Astrocyte (in vitro differentiated cells and primary cell): ENCODE measurements around the gene RAG1. TPM values are rescaled to one million over a fixed set of nuclear protein-coding genes. Genes with fewer than 3 reads are reported as not detected.

Source experiments
- DNase-seq: peaks from one replicate; pipeline ENCODE4 v3.0.0-alpha.2; 2010; ENCODE audit warnings: low read depth
- FAIRE-seq: peaks from 2 replicates; lab custom pipeline; 2011; peaks lifted over from hg19 to GRCh38; lab: Jason Lieb, UNC
- H2AFZ ChIP-seq: 2 replicates; pipeline ENCODE4 v1.6.0; 2012; ENCODE audit warnings: low read depth, low read length, inconsistent platforms
- H3K27ac ChIP-seq: 2 replicates; pipeline ENCODE4 v1.5.1; 2011; ENCODE audit warnings: low read depth, low read length, inconsistent platforms
- H3K27me3 ChIP-seq: 2 replicates; pipeline ENCODE4 v1.6.0; 2011; ENCODE audit warnings: low read length, inconsistent platforms; ENCODE audit not compliant: insufficient read depth
- H3K36me3 ChIP-seq: 2 replicates; pipeline ENCODE4 v1.5.1; 2011; ENCODE audit warnings: low read length, inconsistent platforms; ENCODE audit not compliant: insufficient read depth
- H3K4me1 ChIP-seq: 2 replicates; pipeline ENCODE4 v1.5.1; 2011; ENCODE audit warnings: low read length, inconsistent platforms; ENCODE audit not compliant: insufficient read depth
- H3K4me2 ChIP-seq: 2 replicates; pipeline ENCODE4 v1.6.0; 2012; ENCODE audit warnings: low read length, inconsistent platforms
- H3K4me3 ChIP-seq: 2 replicates; pipeline ENCODE4 v1.5.1; 2011; ENCODE audit warnings: low read depth, mild to moderate bottlenecking, low read length, inconsistent platforms; ENCODE audit not compliant: insufficient read depth
- H3K79me2 ChIP-seq: 2 replicates; pipeline ENCODE4 v1.6.0; 2012; ENCODE audit warnings: mild to moderate bottlenecking, low read length, inconsistent platforms; ENCODE audit not compliant: insufficient read depth
- H3K9ac ChIP-seq: 2 replicates; pipeline ENCODE4 v1.6.0; 2012; ENCODE audit warnings: mild to moderate bottlenecking, low read length, inconsistent platforms
- H3K9me3 ChIP-seq: 2 replicates; pipeline ENCODE4 v1.5.1; 2012; ENCODE audit warnings: low read depth, mild to moderate bottlenecking, low read length, inconsistent platforms; ENCODE audit not compliant: insufficient read depth
- H4K20me1 ChIP-seq: 2 replicates; pipeline ENCODE4 v1.6.0; 2012; ENCODE audit warnings: low read length, inconsistent platforms; ENCODE audit not compliant: insufficient read depth
- H3K27ac Mint-ChIP-seq: one replicate; pipeline ENCODE4 v1.8.0; 2021; ENCODE audit warnings: mild to moderate bottlenecking, mixed read lengths; ENCODE audit not compliant: unreplicated experiment
- H3K27me3 Mint-ChIP-seq: one replicate; pipeline ENCODE4 v1.8.0; 2021; ENCODE audit warnings: low read depth, mixed read lengths; ENCODE audit not compliant: unreplicated experiment
- H3K36me3 Mint-ChIP-seq: one replicate; pipeline ENCODE4 v1.8.0; 2021; ENCODE audit warnings: low read depth, mixed read lengths; ENCODE audit not compliant: unreplicated experiment
- H3K4me1 Mint-ChIP-seq: one replicate; pipeline ENCODE4 v1.8.0; 2021; ENCODE audit warnings: low read depth, mixed read lengths; ENCODE audit not compliant: unreplicated experiment
- H3K4me3 Mint-ChIP-seq: one replicate; pipeline ENCODE4 v1.8.0; 2021; ENCODE audit warnings: mild to moderate bottlenecking, moderate library complexity, mixed read lengths; ENCODE audit not compliant: unreplicated experiment
- H3K9me3 Mint-ChIP-seq: one replicate; pipeline ENCODE4 v1.8.0; 2021; ENCODE audit warnings: mild to moderate bottlenecking, mixed read lengths; ENCODE audit not compliant: unreplicated experiment
- EZH2 ChIP-seq: IDR thresholded peaks from 2 replicates; pipeline ENCODE4 v1.6.1; 2012; ENCODE audit warnings: mild to moderate bottlenecking, low read length, inconsistent platforms; ENCODE audit not compliant: insufficient read depth
- total RNA-seq: library from RNA; stranded (reverse); gene quantifications from 2 replicates; pipeline ENCODE4 v1.2.1, GENCODE V29; 2021
- TF ChIP-seq, protein P1 (sequence below): IDR thresholded peaks from 2 replicates; pipeline ENCODE4 v1.5.1; 2011; ENCODE audit warnings: low read depth, mild to moderate bottlenecking, inconsistent platforms, low read length, moderate library complexity; ENCODE audit not compliant: insufficient read depth

The RAG1 gene
- total RNA-seq, 1 donor from 2014 or later, result 3.2 TPM

DNA sequence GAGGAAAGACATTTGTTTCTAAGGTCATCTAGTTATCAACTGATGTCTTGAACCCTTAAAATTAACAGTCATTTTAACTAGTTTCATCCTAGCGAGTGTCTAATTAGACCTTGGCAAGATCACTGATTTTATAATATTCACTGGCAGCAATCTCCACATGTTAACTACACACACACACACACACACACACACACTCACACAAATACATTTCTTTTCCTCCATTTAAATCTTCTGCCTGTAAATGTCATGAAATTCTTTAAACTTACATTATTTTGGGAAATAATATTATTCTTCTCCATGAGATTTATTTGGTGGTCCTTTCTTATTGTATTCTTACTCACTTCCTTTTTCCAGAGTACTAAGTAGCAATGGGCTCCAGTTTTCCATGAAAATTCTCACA, 23.6 kb downstream of the RAG1 start:
- TF ChIP-seq, protein P1, sequence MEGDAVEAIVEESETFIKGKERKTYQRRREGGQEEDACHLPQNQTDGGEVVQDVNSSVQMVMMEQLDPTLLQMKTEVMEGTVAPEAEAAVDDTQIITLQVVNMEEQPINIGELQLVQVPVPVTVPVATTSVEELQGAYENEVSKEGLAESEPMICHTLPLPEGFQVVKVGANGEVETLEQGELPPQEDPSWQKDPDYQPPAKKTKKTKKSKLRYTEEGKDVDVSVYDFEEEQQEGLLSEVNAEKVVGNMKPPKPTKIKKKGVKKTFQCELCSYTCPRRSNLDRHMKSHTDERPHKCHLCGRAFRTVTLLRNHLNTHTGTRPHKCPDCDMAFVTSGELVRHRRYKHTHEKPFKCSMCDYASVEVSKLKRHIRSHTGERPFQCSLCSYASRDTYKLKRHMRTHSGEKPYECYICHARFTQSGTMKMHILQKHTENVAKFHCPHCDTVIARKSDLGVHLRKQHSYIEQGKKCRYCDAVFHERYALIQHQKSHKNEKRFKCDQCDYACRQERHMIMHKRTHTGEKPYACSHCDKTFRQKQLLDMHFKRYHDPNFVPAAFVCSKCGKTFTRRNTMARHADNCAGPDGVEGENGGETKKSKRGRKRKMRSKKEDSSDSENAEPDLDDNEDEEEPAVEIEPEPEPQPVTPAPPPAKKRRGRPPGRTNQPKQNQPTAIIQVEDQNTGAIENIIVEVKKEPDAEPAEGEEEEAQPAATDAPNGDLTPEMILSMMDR, result no peak
- no peak for TF ChIP-seq EZH2
- Histone ChIP-seq H4K20me1 (no peaks in the 10 kb centered on the region), H3K4me3 (no peak overlapping the region), H3K9ac (no peak overlapping the region), H3K9me3 (no peaks in the 10 kb centered on the region), H3K27ac (no peak overlapping the region), H3K27me3 (peaks cover 14% of the 10 kb centered on the region), H3K36me3 (no peaks in the 10 kb centered on the region), H2AFZ (no peak overlapping the region), H3K4me1 (peaks cover 3% of the 10 kb centered on the region), H3K4me2 (no peak overlapping the region), H3K79me2 (no peaks in the 10 kb centered on the region)
- Mint-ChIP-seq H3K4me1 (peaks cover 2% of the 10 kb centered on the region), H3K27ac (no peak overlapping the region), H3K27me3 (peaks cover 48% of the 10 kb centered on the region), H3K36me3 (no peaks in the 10 kb centered on the region), H3K9me3 (no peaks in the 10 kb centered on the region), H3K4me3 (no peak overlapping the region)
- DNase-seq, result no peak
- FAIRE-seq, result no peak

DNA sequence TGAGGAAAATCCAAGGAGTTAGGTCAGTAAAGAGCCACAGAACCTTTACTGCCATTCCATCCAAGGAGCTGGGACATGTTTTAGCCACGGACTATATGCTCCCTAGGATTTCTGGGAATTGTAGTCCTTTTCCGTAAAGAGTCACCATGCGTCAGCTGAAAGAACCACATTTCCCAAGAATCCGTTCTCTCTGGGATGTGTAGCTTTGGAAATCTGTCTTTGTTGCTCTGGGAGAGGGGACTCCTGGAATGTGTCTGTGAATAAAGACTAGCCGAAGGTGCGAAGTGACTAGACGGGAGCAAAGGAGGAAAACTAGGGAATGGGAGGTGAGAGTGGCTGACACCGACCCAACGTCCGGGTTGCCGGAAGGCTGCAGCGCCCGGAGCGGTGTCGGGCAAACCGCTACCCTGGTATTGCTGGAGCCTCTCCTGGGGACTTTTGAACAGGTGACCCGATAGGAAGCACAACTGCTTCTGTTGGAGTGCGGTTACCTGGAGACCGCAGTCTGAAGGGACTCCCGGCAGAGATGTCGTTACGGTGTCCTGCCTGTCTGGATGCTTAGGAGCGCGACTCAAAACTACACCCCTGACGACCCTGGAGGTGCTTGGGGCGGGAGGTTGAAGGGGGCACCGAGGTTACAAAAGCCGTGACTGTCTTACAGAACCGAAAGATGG, 26.6 kb downstream of the RAG1 start, which contains the start of gene IFTAP:
TSS of gene IFTAP (plus strand) at position 187 of the 674 bp plus-strand sequence. CDS start 15,602 bp downstream, outside the sequence.
- Histone ChIP-seq H3K9ac (peak within 1 kb of the TSS; percentile 87), H3K27me3 (peaks cover 5% of the 10 kb centered on the region), H2AFZ (peak within 1 kb of the TSS; percentile 96), H3K9me3 (no peaks in the 10 kb centered on the region), H3K27ac (peak within 1 kb of the TSS; percentile 66), H3K4me3 (peak within 1 kb of the TSS; percentile 89), H3K36me3 (no peaks in the 10 kb centered on the region), H3K4me1 (peaks cover 3% of the 10 kb centered on the region), H4K20me1 (no peaks in the 10 kb centered on the region), H3K4me2 (peak within 1 kb of the TSS; percentile 90), H3K79me2 (no peaks in the 10 kb centered on the region)
- Mint-ChIP-seq H3K9me3 (no peaks in the 10 kb centered on the region), H3K36me3 (no peaks in the 10 kb centered on the region), H3K4me1 (peaks cover 2% of the 10 kb centered on the region), H3K27me3 (peaks cover 21% of the 10 kb centered on the region), H3K4me3 (peak within 1 kb of the TSS; percentile 99), H3K27ac (peak within 1 kb of the TSS; percentile 92)
- DNase-seq (peak; percentile 87), FAIRE-seq (peak; percentile 96)
- TF ChIP-seq, protein P1, result no peak
- no peak for TF ChIP-seq EZH2

DNA sequence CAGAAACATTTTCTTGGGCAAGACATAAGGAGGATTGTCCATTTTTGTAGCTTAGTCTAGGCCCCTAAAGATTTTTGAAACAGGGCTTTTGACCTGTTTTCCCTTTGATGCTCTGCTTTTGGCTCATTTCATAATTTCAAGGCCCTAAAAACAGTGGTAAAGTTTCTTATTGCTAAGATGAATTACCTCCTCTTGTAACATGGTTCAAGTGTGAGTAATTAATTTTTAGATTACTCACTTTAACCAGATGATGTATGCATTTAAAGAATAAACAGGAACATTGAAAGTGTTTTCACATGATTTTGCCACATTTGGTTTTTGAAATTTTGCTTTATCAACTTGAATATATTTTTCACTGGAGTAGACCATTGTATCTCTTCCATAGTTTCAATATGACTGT, 29.1 kb downstream of the RAG1 start:
- Mint-ChIP-seq H3K4me3 (no peak overlapping the region), H3K4me1 (peaks cover 2% of the 10 kb centered on the region), H3K36me3 (no peaks in the 10 kb centered on the region), H3K9me3 (no peaks in the 10 kb centered on the region), H3K27me3 (peaks cover 2% of the 10 kb centered on the region), H3K27ac (no peak overlapping the region)
- Histone ChIP-seq H3K27ac (no peak overlapping the region), H3K4me3 (no peak overlapping the region), H3K9me3 (no peaks in the 10 kb centered on the region), H3K27me3 (no peaks in the 10 kb centered on the region), H3K79me2 (no peaks in the 10 kb centered on the region), H2AFZ (no peak overlapping the region), H3K4me2 (no peak overlapping the region), H3K4me1 (peaks cover 3% of the 10 kb centered on the region), H3K9ac (no peak overlapping the region), H3K36me3 (no peaks in the 10 kb centered on the region), H4K20me1 (no peaks in the 10 kb centered on the region)
- FAIRE-seq (no peak), DNase-seq (no peak)
- TF ChIP-seq, protein P1, result no peak
- TF ChIP-seq EZH2, result no peak
